Measurements from ENCODE around the gene DBH. TPM values are rescaled to one million over a fixed set of nuclear protein-coding genes. Genes with fewer than 3 reads are reported as not detected.
A peak's percentile ranks its signal among the peaks of the same experiment; 100 is the strongest.

The DBH gene
- total RNA-seq, 1 donor from 2014 or later = not detected

- no peak for DNase-seq
These were observed 31.3 kb upstream of the DBH start for GRCh38 chr9:133604856-133605255.

- no peak for DNase-seq
These were observed 30.7 kb upstream of the DBH start for GRCh38 chr9:133605446-133605845.

- DNase-seq = no peak
These were observed 30.1 kb upstream of the DBH start for GRCh38 chr9:133605856-133606707.

GRCh38 chr9:133606708-133607025, 29.5 kb upstream of the DBH start:
- DNase-seq = no peak

GRCh38 chr9:133607381-133607780, 28.8 kb upstream of the DBH start:
- DNase-seq = no peak

GRCh38 chr9:133607976-133608375, 28.2 kb upstream of the DBH start:
- DNase-seq = no peak

- DNase-seq = no peak
These were observed 27.8 kb upstream of the DBH start for GRCh38 chr9:133608382-133608781.

GRCh38 chr9:133608889-133609288, 27.3 kb upstream of the DBH start:
- DNase-seq = no peak

GRCh38 chr9:133609311-133610098, 26.7 kb upstream of the DBH start, which contains the start of gene FAM163B:
Gene FAM163B, minus strand, starts transcription at chr9:133609389. Its CDS starts 29,166 bp downstream, at chr9:133580223.
- peak; percentile 62 for DNase-seq

GRCh38 chr9:133610845-133611244, 25.3 kb upstream of the DBH start:
- no peak for DNase-seq

- DNase-seq = no peak
These were observed 24.1 kb upstream of the DBH start for GRCh38 chr9:133612051-133612450.

- DNase-seq = no peak
These were observed 23.3 kb upstream of the DBH start for GRCh38 chr9:133612816-133613215.

- no peak for DNase-seq
These were observed 22.7 kb upstream of the DBH start for GRCh38 chr9:133613432-133613831.

GRCh38 chr9:133614056-133614455, 22.1 kb upstream of the DBH start:
- DNase-seq = no peak

GRCh38 chr9:133614678-133615077, 21.5 kb upstream of the DBH start:
- DNase-seq = no peak

GRCh38 chr9:133615186-133615585, 21.0 kb upstream of the DBH start:
- DNase-seq = no peak

GRCh38 chr9:133615606-133616188, 20.5 kb upstream of the DBH start:
- no peak for DNase-seq

- DNase-seq = no peak
These were observed 19.3 kb upstream of the DBH start for GRCh38 chr9:133616643-133617405.

GRCh38 chr9:133618726-133619125, 17.4 kb upstream of the DBH start:
- no peak for DNase-seq

- no peak for DNase-seq
These were observed 16.4 kb upstream of the DBH start for GRCh38 chr9:133619791-133620190.

GRCh38 chr9:133621725-133622267, 14.4 kb upstream of the DBH start:
- no peak for DNase-seq

GRCh38 chr9:133622555-133622954, 13.6 kb upstream of the DBH start:
- no peak for DNase-seq
